ENCODE results near the gene MBL2.

MBL2 gene

GRCh38 chr10:52810761-52811160 is 38.2 kb upstream of the MBL2 start:
- no peaks in the 10 kb centered on the region for H3K4me1 ChIP-seq (ENCODE audit: insufficient read depth, poor library complexity, severe bottlenecking)
- TF ChIP-seq CTCF (IDR thresholded peaks at IDR 0.05; ENCODE audit: poor library complexity, severe bottlenecking) = no peak
- H3K36me3 ChIP-seq (ENCODE audit: low read depth) = no peaks in the 10 kb centered on the region
- no peaks in the 10 kb centered on the region for H3K9me3 ChIP-seq (ENCODE audit: severe bottlenecking)
- no peaks in the 10 kb centered on the region for H3K27me3 ChIP-seq (ENCODE audit: insufficient read depth, poor library complexity, severe bottlenecking)
- no peak for DNase-seq (ENCODE audit: low spot score)
- no peak for ATAC-seq (ENCODE audit: low read depth)
- no peak overlapping the region for H3K4me3 ChIP-seq (ENCODE audit: severe bottlenecking)
- H3K27ac ChIP-seq (ENCODE audit: poor library complexity, severe bottlenecking) = no peak overlapping the region

GRCh38 chr10:52807803-52808202 is 35.2 kb upstream of the MBL2 start:
- Histone ChIP-seq H3K9me3 (ENCODE audit: severe bottlenecking) (no peaks in the 10 kb centered on the region), H3K27me3 (ENCODE audit: insufficient read depth, poor library complexity, severe bottlenecking) (no peaks in the 10 kb centered on the region), H3K36me3 (ENCODE audit: low read depth) (no peaks in the 10 kb centered on the region), H3K27ac (ENCODE audit: poor library complexity, severe bottlenecking) (no peak overlapping the region), H3K4me3 (ENCODE audit: severe bottlenecking) (no peak overlapping the region), H3K4me1 (ENCODE audit: insufficient read depth, poor library complexity, severe bottlenecking) (no peaks in the 10 kb centered on the region)
- no peak for ATAC-seq (ENCODE audit: low read depth)
- no peak for TF ChIP-seq CTCF (IDR thresholded peaks at IDR 0.05; ENCODE audit: poor library complexity, severe bottlenecking)
- no peak for DNase-seq (ENCODE audit: low spot score)

GRCh38 chr10:52805414-52806285 is 33.1 kb upstream of the MBL2 start:
- H3K4me1 ChIP-seq (ENCODE audit: insufficient read depth, poor library complexity, severe bottlenecking) = peaks cover 9% of the 10 kb centered on the region
- no peak for TF ChIP-seq CTCF (IDR thresholded peaks at IDR 0.05; ENCODE audit: poor library complexity, severe bottlenecking)
- no peaks in the 10 kb centered on the region for H3K9me3 ChIP-seq (ENCODE audit: severe bottlenecking)
- H3K27ac ChIP-seq (ENCODE audit: poor library complexity, severe bottlenecking) = no peak overlapping the region
- DNase-seq (ENCODE audit: low spot score) (no peak), ATAC-seq (ENCODE audit: low read depth) (no peak)
- no peak overlapping the region for H3K4me3 ChIP-seq (ENCODE audit: severe bottlenecking)
- no peaks in the 10 kb centered on the region for H3K27me3 ChIP-seq (ENCODE audit: insufficient read depth, poor library complexity, severe bottlenecking)
- H3K36me3 ChIP-seq (ENCODE audit: low read depth) = no peaks in the 10 kb centered on the region

GRCh38 chr10:52801947-52802346 is 29.4 kb upstream of the MBL2 start:
- TF ChIP-seq CTCF (IDR thresholded peaks at IDR 0.05; ENCODE audit: poor library complexity, severe bottlenecking) = no peak
- ATAC-seq (ENCODE audit: low read depth) = peak; percentile 84

GRCh38 chr10:52786098-52786497 is 13.5 kb upstream of the MBL2 start:
- no peak for DNase-seq (ENCODE audit: low spot score)
- no peak overlapping the region for H3K4me3 ChIP-seq (ENCODE audit: severe bottlenecking)
- no peak for ATAC-seq (ENCODE audit: low read depth)
- TF ChIP-seq CTCF (IDR thresholded peaks at IDR 0.05; ENCODE audit: poor library complexity, severe bottlenecking) = no peak
- no peaks in the 10 kb centered on the region for H3K9me3 ChIP-seq (ENCODE audit: severe bottlenecking)
- no peaks in the 10 kb centered on the region for H3K36me3 ChIP-seq (ENCODE audit: low read depth)
- no peak overlapping the region for H3K27ac ChIP-seq (ENCODE audit: poor library complexity, severe bottlenecking)
- H3K27me3 ChIP-seq (ENCODE audit: insufficient read depth, poor library complexity, severe bottlenecking) = no peaks in the 10 kb centered on the region
- no peaks in the 10 kb centered on the region for H3K4me1 ChIP-seq (ENCODE audit: insufficient read depth, poor library complexity, severe bottlenecking)

More at GRCh38 chr10:52801947-52802346, 29.4 kb upstream of the MBL2 start:
- H3K4me1 ChIP-seq (ENCODE audit: insufficient read depth, poor library complexity, severe bottlenecking) = peaks cover 9% of the 10 kb centered on the region
- H3K36me3 ChIP-seq (ENCODE audit: low read depth) = no peaks in the 10 kb centered on the region
- DNase-seq (ENCODE audit: low spot score) = no peak
- H3K27ac ChIP-seq (ENCODE audit: poor library complexity, severe bottlenecking) = peak overlapping the region; percentile 50
- H3K27me3 ChIP-seq (ENCODE audit: insufficient read depth, poor library complexity, severe bottlenecking) = no peaks in the 10 kb centered on the region
- no peaks in the 10 kb centered on the region for H3K9me3 ChIP-seq (ENCODE audit: severe bottlenecking)
- no peak overlapping the region for H3K4me3 ChIP-seq (ENCODE audit: severe bottlenecking)
